ENCODE results near the gene DPT. TPM values are rescaled to one million over a fixed set of nuclear protein-coding genes. Genes with fewer than 3 reads are reported as not detected.

Gene DPT
- total and polyA plus RNA-seq, 2 donors from 2014 or later = 2.6 to 4.8 TPM

GRCh38 chr1:168720839-168721238 lies 8.2 kb downstream of the DPT start:
- intact Hi-C loops (cut with DNase I) = no loop called here
- no peak for FAIRE-seq
- no peak overlapping the region for H3K4me3 ChIP-seq (ENCODE audit: low read length in 3 of 3)
- no peak for TF ChIP-seq CTCF (IDR thresholded peaks at IDR 0.05; ENCODE audit: borderline replicate concordance, extremely low read depth, insufficient read depth)
- no peak overlapping the region for H3K27ac ChIP-seq (ENCODE audit: low read depth in 2 of 2, low read length in 2 of 2)
- no peak for DNase-seq
- no peaks in the 10 kb centered on the region for H3K36me3 ChIP-seq (ENCODE audit: control insufficient read depth in 2 of 3, insufficient read depth in 3 of 3, low read length in 3 of 3)
- no peaks in the 10 kb centered on the region for H3K9me3 ChIP-seq (ENCODE audit: control insufficient read depth in 2 of 3, insufficient read depth in 1 of 3, low read length in 3 of 3)
- H3K27me3 ChIP-seq (ENCODE audit: control insufficient read depth, insufficient read depth, low read length) = no peaks in the 10 kb centered on the region
- H3K9ac ChIP-seq (ENCODE audit: low read length in 3 of 3) = no peak overlapping the region
- H3K4me1 ChIP-seq (ENCODE audit: control insufficient read depth in 2 of 3, insufficient read depth in 2 of 3, low read depth in 1 of 3, low read length in 3 of 3) = no peaks in the 10 kb centered on the region

- FAIRE-seq (no peak), DNase-seq (peak in 2 of 5 donors; percentile 26 to 28)
- intact Hi-C loops (cut with DNase I) = no loop called here
- no peak overlapping the region for H3K27ac ChIP-seq (ENCODE audit: low read depth in 2 of 2, low read length in 2 of 2)
- no peak for TF ChIP-seq CTCF (IDR thresholded peaks at IDR 0.05; ENCODE audit: borderline replicate concordance, extremely low read depth, insufficient read depth)
- H3K9ac ChIP-seq (ENCODE audit: low read length in 3 of 3) = no peak overlapping the region
- H3K36me3 ChIP-seq (ENCODE audit: control insufficient read depth in 2 of 3, insufficient read depth in 3 of 3, low read length in 3 of 3) = no peaks in the 10 kb centered on the region
- H3K4me3 ChIP-seq (ENCODE audit: low read length in 3 of 3) = no peak overlapping the region
- H3K4me1 ChIP-seq (ENCODE audit: control insufficient read depth in 2 of 3, insufficient read depth in 2 of 3, low read depth in 1 of 3, low read length in 3 of 3) = no peaks in the 10 kb centered on the region
- no peaks in the 10 kb centered on the region for H3K27me3 ChIP-seq (ENCODE audit: control insufficient read depth, insufficient read depth, low read length)
- no peaks in the 10 kb centered on the region for H3K9me3 ChIP-seq (ENCODE audit: control insufficient read depth in 2 of 3, insufficient read depth in 1 of 3, low read length in 3 of 3)
Measured at GRCh38 chr1:168719306-168720111, 9.5 kb downstream of the DPT start.

- H3K27me3 ChIP-seq (ENCODE audit: control insufficient read depth, insufficient read depth, low read length) = no peaks in the 10 kb centered on the region
- DNase-seq (no peak), FAIRE-seq (no peak)
- H3K4me3 ChIP-seq (ENCODE audit: low read length in 3 of 3) = no peak overlapping the region
- no peak overlapping the region for H3K9ac ChIP-seq (ENCODE audit: low read length in 3 of 3)
- H3K27ac ChIP-seq (ENCODE audit: low read depth in 2 of 2, low read length in 2 of 2) = no peak overlapping the region
- intact Hi-C loops (cut with DNase I) = no loop called here
- H3K9me3 ChIP-seq (ENCODE audit: control insufficient read depth in 2 of 3, insufficient read depth in 1 of 3, low read length in 3 of 3) = no peaks in the 10 kb centered on the region
- H3K36me3 ChIP-seq (ENCODE audit: control insufficient read depth in 2 of 3, insufficient read depth in 3 of 3, low read length in 3 of 3) = no peaks in the 10 kb centered on the region
- H3K4me1 ChIP-seq (ENCODE audit: control insufficient read depth in 2 of 3, insufficient read depth in 2 of 3, low read depth in 1 of 3, low read length in 3 of 3) = no peaks in the 10 kb centered on the region
- no peak for TF ChIP-seq CTCF (IDR thresholded peaks at IDR 0.05; ENCODE audit: borderline replicate concordance, extremely low read depth, insufficient read depth)
Measured at GRCh38 chr1:168717906-168718891, 10.8 kb downstream of the DPT start.

All from kidney (tissue), 14 donors.